Type B pancreatic cell (in vitro differentiated cells): ENCODE data around the gene BACH1. TPM values are rescaled to one million over a fixed set of nuclear protein-coding genes. Genes with fewer than 3 reads are reported as not detected.

ENCODE experiments used
- DNase-seq: peaks from one replicate; pipeline ENCODE4 v3.0.0; 2021; ENCODE audit warnings: mixed read lengths; ENCODE audit not compliant: unreplicated experiment; ENCODE audit errors: extremely low spot score
- H3K27ac Mint-ChIP-seq: 2 replicates; pipeline ENCODE4 v1.8.0; 2021; ENCODE audit warnings: mild to moderate bottlenecking, mixed read lengths
- H3K27me3 Mint-ChIP-seq: 2 replicates; pipeline ENCODE4 v1.8.0; 2021; ENCODE audit warnings: mixed read lengths
- H3K36me3 Mint-ChIP-seq: 2 replicates; pipeline ENCODE4 v1.8.0; 2021; ENCODE audit warnings: mixed read lengths
- H3K4me1 Mint-ChIP-seq: one replicate; pipeline ENCODE4 v1.8.0; 2021; ENCODE audit warnings: mixed read lengths; ENCODE audit not compliant: unreplicated experiment
- H3K4me3 Mint-ChIP-seq: 2 replicates; pipeline ENCODE4 v1.8.0; 2021; ENCODE audit warnings: mild to moderate bottlenecking, mixed read lengths
- H3K9me3 Mint-ChIP-seq: 2 replicates; pipeline ENCODE4 v1.8.0; 2021; ENCODE audit warnings: mixed read lengths
- total RNA-seq: library from RNA; stranded (reverse); gene quantifications from 2 replicates; pipeline ENCODE4 v1.2.1, GENCODE V29; 2021; ENCODE audit warnings: low replicate concordance
- TF ChIP-seq, protein P1 (sequence below): fragments of 200-600 bp; sonication (generic); conservative IDR thresholded peaks from 2 replicates; pipeline ENCODE4 v1.5.0; 2021; ENCODE audit warnings: antibody characterized with exemption, mild to moderate bottlenecking

The BACH1 gene
- total RNA-seq, 1 donor from 2014 or later = 90.5 TPM

DNA sequence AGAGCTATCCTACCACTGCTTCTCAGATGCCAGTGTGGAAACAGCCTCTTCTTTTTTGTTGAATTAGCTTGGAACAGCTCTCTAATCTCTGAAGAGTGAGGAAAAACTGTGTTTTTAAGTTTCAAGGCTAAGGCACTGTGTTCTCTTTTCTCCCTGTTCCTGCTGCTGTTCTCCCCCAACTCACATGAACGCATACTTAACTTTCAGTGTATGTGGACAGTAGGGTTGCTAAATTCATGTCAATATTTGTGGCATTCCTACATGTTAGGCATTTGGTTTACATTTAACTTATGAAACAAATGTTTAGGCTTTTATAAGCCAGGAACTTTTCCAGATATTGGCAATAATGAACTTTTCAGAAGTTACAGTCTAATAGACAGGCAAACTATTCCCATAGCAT, 6.8 kb downstream of the BACH1 start:
- TF ChIP-seq, protein P1, sequence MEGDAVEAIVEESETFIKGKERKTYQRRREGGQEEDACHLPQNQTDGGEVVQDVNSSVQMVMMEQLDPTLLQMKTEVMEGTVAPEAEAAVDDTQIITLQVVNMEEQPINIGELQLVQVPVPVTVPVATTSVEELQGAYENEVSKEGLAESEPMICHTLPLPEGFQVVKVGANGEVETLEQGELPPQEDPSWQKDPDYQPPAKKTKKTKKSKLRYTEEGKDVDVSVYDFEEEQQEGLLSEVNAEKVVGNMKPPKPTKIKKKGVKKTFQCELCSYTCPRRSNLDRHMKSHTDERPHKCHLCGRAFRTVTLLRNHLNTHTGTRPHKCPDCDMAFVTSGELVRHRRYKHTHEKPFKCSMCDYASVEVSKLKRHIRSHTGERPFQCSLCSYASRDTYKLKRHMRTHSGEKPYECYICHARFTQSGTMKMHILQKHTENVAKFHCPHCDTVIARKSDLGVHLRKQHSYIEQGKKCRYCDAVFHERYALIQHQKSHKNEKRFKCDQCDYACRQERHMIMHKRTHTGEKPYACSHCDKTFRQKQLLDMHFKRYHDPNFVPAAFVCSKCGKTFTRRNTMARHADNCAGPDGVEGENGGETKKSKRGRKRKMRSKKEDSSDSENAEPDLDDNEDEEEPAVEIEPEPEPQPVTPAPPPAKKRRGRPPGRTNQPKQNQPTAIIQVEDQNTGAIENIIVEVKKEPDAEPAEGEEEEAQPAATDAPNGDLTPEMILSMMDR = no peak
- H3K36me3 Mint-ChIP-seq = peaks cover 13% of the 10 kb centered on the region
- H3K4me1 Mint-ChIP-seq = peaks cover 36% of the 10 kb centered on the region
- no peak for DNase-seq
- no peaks in the 10 kb centered on the region for H3K9me3 Mint-ChIP-seq
- peak overlapping the region; percentile 48 for H3K27ac Mint-ChIP-seq
- no peaks in the 10 kb centered on the region for H3K27me3 Mint-ChIP-seq
- H3K4me3 Mint-ChIP-seq = peak overlapping the region; percentile 56

DNA sequence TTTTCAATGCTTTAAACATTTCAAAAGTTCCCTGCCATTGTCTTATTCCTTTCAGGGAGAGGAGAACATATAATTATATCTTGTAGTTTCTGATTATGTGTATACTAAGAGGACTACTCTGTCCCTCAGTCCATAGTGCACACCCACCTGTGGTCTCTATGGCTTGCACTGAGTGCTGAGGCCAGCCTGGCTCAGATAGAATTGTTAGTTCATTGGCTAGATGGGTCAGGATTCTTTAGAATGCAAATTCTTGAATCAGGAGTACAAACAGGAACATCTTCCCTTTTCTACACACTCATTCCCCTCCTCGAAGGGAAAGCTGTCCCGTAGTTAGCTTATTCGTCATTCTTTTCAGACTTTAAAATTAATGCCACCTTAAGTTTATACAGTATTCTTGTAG, 8.2 kb downstream of the BACH1 start:
- no peak overlapping the region for H3K4me3 Mint-ChIP-seq
- no peaks in the 10 kb centered on the region for H3K9me3 Mint-ChIP-seq
- TF ChIP-seq, protein P1 = no peak
- H3K27ac Mint-ChIP-seq = peak overlapping the region; percentile 74
- DNase-seq = no peak
- H3K27me3 Mint-ChIP-seq = no peaks in the 10 kb centered on the region
- H3K36me3 Mint-ChIP-seq = peaks cover 22% of the 10 kb centered on the region
- H3K4me1 Mint-ChIP-seq = peaks cover 25% of the 10 kb centered on the region

DNA sequence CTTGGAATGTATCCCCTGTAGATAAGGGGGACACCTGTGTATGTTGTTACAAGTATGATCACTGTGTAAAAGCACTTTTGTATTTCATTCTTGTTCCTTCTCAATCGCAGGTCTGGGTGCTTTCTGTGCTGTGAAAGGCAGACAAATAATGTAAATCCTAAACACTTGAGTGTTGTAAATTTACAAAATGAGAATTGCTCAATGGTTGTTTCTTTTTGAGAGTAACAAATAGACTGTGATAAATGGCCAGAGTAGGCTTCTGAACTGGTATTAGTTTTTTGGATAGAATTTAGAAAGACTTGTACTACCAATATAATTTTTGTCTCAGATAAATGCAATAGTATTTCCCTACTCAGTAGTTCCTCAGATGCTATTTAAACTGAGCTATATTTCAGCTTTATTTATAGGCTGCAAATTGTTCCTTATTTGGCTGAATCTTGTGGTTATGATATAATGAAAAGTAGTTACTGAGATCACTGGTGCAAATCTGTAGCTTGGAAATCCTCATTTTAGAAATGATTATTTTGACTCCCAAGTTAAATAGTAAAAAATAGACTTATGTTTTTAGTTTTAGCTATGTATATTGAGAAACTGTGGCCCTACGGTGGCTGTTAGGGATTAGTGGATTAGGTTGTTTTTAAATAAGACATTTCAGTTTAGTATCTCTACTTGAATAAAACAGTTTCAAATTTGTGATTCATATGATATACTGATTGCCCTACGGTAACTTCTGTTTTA, 9.2 kb downstream of the BACH1 start:
- H3K4me1 Mint-ChIP-seq = peaks cover 15% of the 10 kb centered on the region
- no peaks in the 10 kb centered on the region for H3K27me3 Mint-ChIP-seq
- H3K27ac Mint-ChIP-seq = peak overlapping the region; percentile 32
- H3K9me3 Mint-ChIP-seq = no peaks in the 10 kb centered on the region
- DNase-seq = no peak
- TF ChIP-seq, protein P1 = no peak
- peak overlapping the region; percentile 33 for H3K4me3 Mint-ChIP-seq
- H3K36me3 Mint-ChIP-seq = peaks cover 29% of the 10 kb centered on the region

DNA sequence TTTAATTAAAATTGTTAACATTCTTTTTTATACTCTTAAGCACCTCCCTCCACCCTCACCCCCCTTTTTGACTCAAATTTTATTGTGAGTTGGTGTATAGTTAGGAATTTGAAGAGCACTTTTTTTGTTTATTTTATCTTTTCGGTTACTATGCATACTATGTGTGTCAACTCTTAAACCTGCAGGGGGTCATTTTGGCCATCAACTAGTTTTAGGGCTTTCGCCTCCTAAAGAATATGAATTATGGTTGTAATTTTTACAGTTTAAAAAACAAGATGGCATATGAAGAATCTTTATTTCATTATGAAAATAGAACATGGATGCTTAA, 9.7 kb downstream of the BACH1 start:
- no peak for DNase-seq
- Mint-ChIP-seq H3K4me3 (peak overlapping the region; percentile 1), H3K27ac (peak overlapping the region; percentile 20), H3K27me3 (no peaks in the 10 kb centered on the region), H3K36me3 (peaks cover 35% of the 10 kb centered on the region), H3K9me3 (no peaks in the 10 kb centered on the region), H3K4me1 (peaks cover 10% of the 10 kb centered on the region)
- TF ChIP-seq, protein P1 = no peak

DNA sequence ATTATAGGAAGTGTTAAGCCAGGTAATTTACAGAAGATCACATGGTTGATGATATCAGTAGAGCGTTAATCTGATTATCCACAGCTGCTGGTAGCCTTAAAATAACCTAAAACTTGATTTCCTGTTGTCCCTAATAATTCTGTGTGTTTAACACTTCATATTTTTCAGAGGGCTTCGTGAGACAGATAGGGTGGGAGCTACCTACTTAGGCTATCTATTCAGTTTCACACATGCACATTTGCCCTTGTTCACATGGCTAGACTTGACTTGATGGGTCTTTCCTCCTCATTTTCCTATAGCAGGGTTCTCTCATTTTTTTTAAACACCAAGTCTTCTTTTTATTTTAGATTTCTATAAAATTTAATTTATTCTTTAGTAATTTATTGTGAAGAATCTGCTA, 11.0 kb downstream of the BACH1 start:
- TF ChIP-seq, protein P1 = no peak
- H3K4me3 Mint-ChIP-seq = no peak overlapping the region
- H3K36me3 Mint-ChIP-seq = peaks cover 37% of the 10 kb centered on the region
- peaks cover 6% of the 10 kb centered on the region for H3K4me1 Mint-ChIP-seq
- H3K27me3 Mint-ChIP-seq = no peaks in the 10 kb centered on the region
- DNase-seq = no peak
- H3K27ac Mint-ChIP-seq = no peak overlapping the region
- no peaks in the 10 kb centered on the region for H3K9me3 Mint-ChIP-seq
